ENCODE data around the gene CATSPERD.

The CATSPERD gene

DNA sequence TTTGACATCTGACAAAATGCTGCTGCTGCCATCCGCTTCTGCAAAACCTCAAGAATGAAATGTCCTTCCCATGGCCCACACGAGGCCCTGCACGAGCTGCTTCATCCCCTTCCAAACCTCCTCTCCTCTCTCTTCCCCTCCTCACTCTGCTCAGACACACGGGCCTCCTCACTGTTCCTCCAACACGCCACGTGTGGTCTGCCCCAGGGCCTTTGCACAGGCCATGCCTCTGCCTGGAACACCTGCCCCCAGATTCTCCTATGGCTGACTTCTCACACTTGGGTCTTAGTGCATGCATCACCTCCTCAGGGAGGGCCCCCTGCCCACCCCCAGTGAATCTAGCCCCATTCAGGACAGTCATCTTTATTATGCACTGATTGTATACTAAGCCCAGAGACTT is 100.3 kb downstream of the CATSPERD start:
- TF ChIP-seq, protein P1, sequence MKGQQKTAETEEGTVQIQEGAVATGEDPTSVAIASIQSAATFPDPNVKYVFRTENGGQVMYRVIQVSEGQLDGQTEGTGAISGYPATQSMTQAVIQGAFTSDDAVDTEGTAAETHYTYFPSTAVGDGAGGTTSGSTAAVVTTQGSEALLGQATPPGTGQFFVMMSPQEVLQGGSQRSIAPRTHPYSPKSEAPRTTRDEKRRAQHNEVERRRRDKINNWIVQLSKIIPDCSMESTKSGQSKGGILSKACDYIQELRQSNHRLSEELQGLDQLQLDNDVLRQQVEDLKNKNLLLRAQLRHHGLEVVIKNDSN (IDR thresholded peaks at IDR 0.05), result no peak
- TF ChIP-seq EP300 (IDR thresholded peaks at IDR 0.05; ENCODE audit: borderline replicate concordance) (no peak), TAF1 (IDR thresholded peaks at IDR 0.05; ENCODE audit: low read depth) (no peak), TEAD4 (IDR thresholded peaks at IDR 0.05) (no peak), CREB1 (IDR thresholded peaks at IDR 0.05; ENCODE audit: low read depth) (no peak), YY1 (IDR thresholded peaks at IDR 0.05; ENCODE audit: low read depth) (no peak), NFIC (IDR thresholded peaks at IDR 0.05) (no peak), TCF12 (IDR thresholded peaks at IDR 0.05; ENCODE audit: low read depth) (no peak), FOXM1 (IDR thresholded peaks at IDR 0.05; ENCODE audit: borderline replicate concordance, low read depth) (no peak), ZBTB7A (IDR thresholded peaks at IDR 0.05; ENCODE audit: low read depth) (no peak), REST (IDR thresholded peaks at IDR 0.05; ENCODE audit: low read depth) (no peak)
- TF ChIP-seq, protein P2, sequence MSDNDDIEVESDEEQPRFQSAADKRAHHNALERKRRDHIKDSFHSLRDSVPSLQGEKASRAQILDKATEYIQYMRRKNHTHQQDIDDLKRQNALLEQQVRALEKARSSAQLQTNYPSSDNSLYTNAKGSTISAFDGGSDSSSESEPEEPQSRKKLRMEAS (IDR thresholded peaks at IDR 0.05), result no peak

DNA sequence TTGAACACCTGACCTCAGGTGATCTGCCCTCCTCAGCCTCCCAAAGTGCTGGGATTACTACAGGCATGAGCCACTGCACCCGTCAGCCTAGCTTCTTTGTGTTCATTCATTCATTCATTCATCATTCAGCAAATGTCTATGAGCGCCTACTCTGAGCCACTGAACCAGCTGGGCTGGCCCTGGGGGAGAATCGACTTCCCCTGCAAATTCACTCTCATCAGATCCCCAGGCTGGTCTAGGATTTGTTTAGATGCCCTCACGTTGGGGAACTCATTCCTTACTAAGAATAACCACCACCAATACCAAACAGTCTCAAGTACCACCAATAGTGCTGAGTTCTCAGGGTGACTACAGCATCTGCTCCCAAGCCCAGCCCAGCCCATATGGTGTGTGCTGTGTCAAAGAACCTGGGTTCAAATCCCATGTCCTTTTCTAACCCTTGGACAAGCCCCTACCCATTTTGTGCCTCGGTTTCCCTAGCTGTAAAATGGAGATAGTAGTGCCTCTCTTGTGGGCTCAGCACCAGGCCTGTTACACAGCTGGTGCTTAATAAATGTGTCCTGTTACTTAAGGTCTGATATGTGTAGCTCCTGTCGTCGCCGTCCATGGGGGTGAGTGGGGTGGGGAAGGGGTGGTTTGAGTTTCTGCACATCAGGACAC is 101.2 kb downstream of the CATSPERD start:
- TF ChIP-seq CREB1 (IDR thresholded peaks at IDR 0.05; ENCODE audit: low read depth) (no peak), TEAD4 (IDR thresholded peaks at IDR 0.05) (no peak), FOXM1 (IDR thresholded peaks at IDR 0.05; ENCODE audit: borderline replicate concordance, low read depth) (no peak), REST (IDR thresholded peaks at IDR 0.05; ENCODE audit: low read depth) (no peak), CEBPB (IDR thresholded peaks at IDR 0.05) (no peak), EGR1 (IDR thresholded peaks at IDR 0.05) (no peak), ZBTB7A (IDR thresholded peaks at IDR 0.05; ENCODE audit: low read depth) (no peak), TAF1 (IDR thresholded peaks at IDR 0.05; ENCODE audit: low read depth) (no peak), RAD21 (IDR thresholded peaks at IDR 0.05; ENCODE audit: low read depth) (no peak), YY1 (IDR thresholded peaks at IDR 0.05; ENCODE audit: low read depth) (no peak), EP300 (IDR thresholded peaks at IDR 0.05; ENCODE audit: borderline replicate concordance) (no peak), NFIC (IDR thresholded peaks at IDR 0.05) (no peak), TCF12 (IDR thresholded peaks at IDR 0.05; ENCODE audit: low read depth) (no peak)
- TF ChIP-seq, protein P2 (IDR thresholded peaks at IDR 0.05), result no peak
- TF ChIP-seq, protein P1 (IDR thresholded peaks at IDR 0.05), result no peak

GRCh38 chr19:5822181-5822844 is 101.9 kb downstream of the CATSPERD start:
- TF ChIP-seq, protein P1 (IDR thresholded peaks at IDR 0.05), result no peak
- TF ChIP-seq REST (IDR thresholded peaks at IDR 0.05; ENCODE audit: low read depth), result no peak
